HepG2 (cell line): ENCODE results near the gene SIGLEC8. TPM values are rescaled to one million over a fixed set of nuclear protein-coding genes. Genes with fewer than 3 reads are reported as not detected.

ENCODE experiments used
- ATAC-seq: fragments of 200-7000 bp; cut with Tn5 transposase; 3 replicates; pipeline ENCODE4 v1.9.1; 2020; ENCODE audit warnings: mild to moderate bottlenecking, moderate library complexity
- BruUV-seq: library from RNA; stranded (reverse); fragments of 400-500 nt; replicated peaks from 2 replicates; lab custom pipeline; 2021; lab: Mats Ljungman, UMichigan
- CTCF ChIA-PET: fragments of 300-600 bp; formaldehyde crosslinking; extraction: SDS; loops from one replicate; lab custom pipeline; 2021; ENCODE audit warnings: low total read pairs, inconsistent platforms, low intra/inter-chr PET ratio; lab: Yijun Ruan, JAX
- POLR2A ChIA-PET: fragments of 350-600 bp; sonication (Branson Sonifier 250); formaldehyde crosslinking; loops from one replicate; lab custom pipeline; 2020; ENCODE audit warnings: antibody characterized with exemption, inconsistent platforms; lab: Yijun Ruan, JAX
- DNase-seq: peaks from one replicate; pipeline ENCODE4 v3.0.0-alpha.2; 2015; ENCODE audit warnings: low spot score
- FAIRE-seq: peaks from 3 replicates; lab custom pipeline; 2011; peaks lifted over from hg19 to GRCh38; lab: Jason Lieb, UNC
- H2AFZ ChIP-seq: one replicate; pipeline ENCODE4 v1.6.1; 2011; ENCODE audit warnings: low read length, inconsistent platforms
- H3K27ac ChIP-seq: fragments of 300-600 bp; 3 replicates; pipeline ENCODE4 v1.8.0; 2011; ENCODE audit warnings: mixed run types, mild to moderate bottlenecking, mixed read lengths, low read length, inconsistent platforms; ENCODE audit not compliant: insufficient read depth; ENCODE audit errors: extremely low read length
- H3K27me3 ChIP-seq, 2 experiments: fragments of 200-600 bp in 1 of 2; 2 replicates in 1 of 2; 3 replicates in 1 of 2; pipeline versions ENCODE4 v1.6.0 to v1.8.0; 2011; ENCODE audit warnings: low read length in 2 of 2, mild to moderate bottlenecking in 2 of 2, moderate library complexity in 2 of 2, inconsistent platforms in 1 of 2; ENCODE audit not compliant: insufficient read depth in 2 of 2, control insufficient read depth in 1 of 2
- H3K36me3 ChIP-seq, 2 experiments: fragments of 200-600 bp in 1 of 2; replicated peaks in 1 of 2; 2 replicates in 1 of 2; 3 replicates in 1 of 2; pipeline versions ENCODE4 v1.5.1 to v1.8.0; 2011; ENCODE audit warnings: low read length in 2 of 2, inconsistent platforms in 1 of 2; ENCODE audit not compliant: insufficient read depth in 2 of 2, control insufficient read depth in 1 of 2
- H3K4me1 ChIP-seq: 2 replicates; pipeline ENCODE4 v1.5.1; 2012; ENCODE audit warnings: low read length, inconsistent platforms; ENCODE audit not compliant: insufficient read depth
- H3K4me2 ChIP-seq: 2 replicates; pipeline ENCODE4 v1.6.0; 2011; ENCODE audit warnings: low read depth, low read length, inconsistent platforms
- H3K4me3 ChIP-seq, 3 experiments: fragments of 200-600 bp in 1 of 3; sonication (generic), shearing (Covaris generic) in 1 of 3; replicated peaks in 1 of 3; 2 replicates each; pipeline ENCODE4 v1.5.1; 2011 to 2016; ENCODE audit warnings: low read length in 3 of 3, inconsistent platforms in 2 of 3, low read depth in 2 of 3, mild to moderate bottlenecking in 2 of 3, control low read depth in 1 of 3, mixed read lengths in 1 of 3; ENCODE audit not compliant: insufficient read depth in 1 of 3
- H3K79me2 ChIP-seq: one replicate; pipeline ENCODE4 v1.6.1; 2011; ENCODE audit warnings: low read length, inconsistent platforms; ENCODE audit not compliant: insufficient read depth
- H3K9ac ChIP-seq: 2 replicates; pipeline ENCODE4 v1.6.0; 2011; ENCODE audit warnings: mild to moderate bottlenecking, low read depth, low read length, inconsistent platforms; ENCODE audit not compliant: insufficient read depth
- H3K9me3 ChIP-seq: 2 replicates; pipeline ENCODE4 v1.5.1; 2012; ENCODE audit warnings: mild to moderate bottlenecking, low read length
- H4K20me1 ChIP-seq: 2 replicates; pipeline ENCODE4 v1.6.0; 2011; ENCODE audit warnings: inconsistent platforms, mild to moderate bottlenecking, low read length, moderate library complexity; ENCODE audit not compliant: insufficient read depth
- MIER2 ChIP-seq: IDR thresholded peaks from 2 replicates; pipeline ENCODE4 v1.6.1; 2016; ENCODE audit warnings: missing biosample characterization, missing genetic modification reagents
- MIXL1 ChIP-seq: IDR thresholded peaks from 2 replicates; pipeline ENCODE4 v1.6.1; 2016
- MXD3 ChIP-seq: IDR thresholded peaks from 2 replicates; pipeline ENCODE4 v1.6.1; 2016; ENCODE audit warnings: mild to moderate bottlenecking, missing biosample characterization, missing genetic modification reagents
- RXRA ChIP-seq: sonication (generic); formaldehyde crosslinking; IDR thresholded peaks from 2 replicates; pipeline ENCODE4 v1.5.1; 2020; ENCODE audit warnings: missing genetic modification reagents
- SETDB1 ChIP-seq: sonication (generic); formaldehyde crosslinking; IDR thresholded peaks from 2 replicates; pipeline ENCODE4 v1.5.1; 2020; ENCODE audit warnings: missing genetic modification reagents, mild to moderate bottlenecking, borderline replicate concordance
- SSRP1 ChIP-seq: IDR thresholded peaks from 2 replicates; pipeline ENCODE4 v1.6.1; 2016; ENCODE audit warnings: control low read depth
- ZNF550 ChIP-seq: sonication (generic); formaldehyde crosslinking; IDR thresholded peaks from 2 replicates; pipeline ENCODE4 v1.4.0; 2020; ENCODE audit warnings: mild to moderate bottlenecking, missing genetic modification reagents, borderline replicate concordance
- ZNF7 ChIP-seq: IDR thresholded peaks from 2 replicates; pipeline ENCODE4 v1.6.1; 2016; ENCODE audit warnings: missing biosample characterization, missing genetic modification reagents
- ZXDC ChIP-seq: sonication (generic); formaldehyde crosslinking; IDR thresholded peaks from 2 replicates; pipeline ENCODE4 v1.5.0; 2020; ENCODE audit warnings: mild to moderate bottlenecking, missing genetic modification reagents
- WGBS: methylation state at CpG from one replicate; pipeline ENCODE4 v1.1.6; 2017; ENCODE audit warnings: low lambda C conversion rate; 5-methylcytosine and 5-hydroxymethylcytosine counted together
- in situ Hi-C: cut with HindIII; loops from 2 replicates; pipeline ENCODE4 v1.10.0; 2017; ENCODE audit warnings: low pct_unique_long_range_greater_than_20kb; ENCODE audit not compliant: extremely low pct_ligation_motif_present
- intact Hi-C: fragments of 100-400 bp; cut with micrococcal nuclease; formaldehyde crosslinking; loops from one replicate; pipeline ENCODE4 v1.10.0; 2022; ENCODE audit not compliant: unreplicated experiment
- polyA plus RNA-seq, 8 experiments: library from polyadenylated mRNA; depleted of rRNA in 3 of 8; stranded (reverse) in 7 of 8; unstranded in 1 of 8; fragments of >200 nt; fragmentation: Illumina TruSeq in 4 of 8; extraction: Trizol in 4 of 8; gene quantifications; 2 replicates each; pipeline versions ENCODE4 v1.2.1 to v1.2.3, GENCODE V29; 2011 to 2016; ENCODE audit warnings: low read depth in 4 of 8, missing spikeins in 1 of 8, mixed read lengths in 1 of 8; ENCODE audit not compliant: insufficient read depth in 1 of 8
- total RNA-seq, 5 experiments: library from RNA; depleted of rRNA; stranded (reverse); fragments of >200 nt; fragmentation: Illumina TruSeq; extraction: Trizol; gene quantifications; 2 replicates each; pipeline ENCODE4 v1.2.3, GENCODE V29; 2016; ENCODE audit warnings: low read depth in 1 of 5
- TF ChIP-seq, protein P1 (sequence below): fragments of 450-650 bp; IDR thresholded peaks from 2 replicates; pipeline ENCODE4 v1.6.1; 2016
- TF ChIP-seq, protein P2 (sequence below): sonication (generic); formaldehyde crosslinking; IDR thresholded peaks from 2 replicates; pipeline ENCODE4 v1.4.0; 2020; ENCODE audit warnings: missing genetic modification reagents
- TF ChIP-seq, protein P3 (sequence below): sonication (generic); formaldehyde crosslinking; IDR thresholded peaks from 2 replicates; pipeline ENCODE4 v1.4.0; 2020; ENCODE audit warnings: mild to moderate bottlenecking, missing genetic modification reagents

SIGLEC8 gene
- total and polyA plus RNA-seq, 2 of the 13 experiments (the other 11 are each of a cell fraction or from before 2014, with no cell fraction given): not detected

- no TSS peak for BruUV-seq
Measured at GRCh38 chr19:51457351-51458013, 772 bp downstream of the SIGLEC8 start.

DNA sequence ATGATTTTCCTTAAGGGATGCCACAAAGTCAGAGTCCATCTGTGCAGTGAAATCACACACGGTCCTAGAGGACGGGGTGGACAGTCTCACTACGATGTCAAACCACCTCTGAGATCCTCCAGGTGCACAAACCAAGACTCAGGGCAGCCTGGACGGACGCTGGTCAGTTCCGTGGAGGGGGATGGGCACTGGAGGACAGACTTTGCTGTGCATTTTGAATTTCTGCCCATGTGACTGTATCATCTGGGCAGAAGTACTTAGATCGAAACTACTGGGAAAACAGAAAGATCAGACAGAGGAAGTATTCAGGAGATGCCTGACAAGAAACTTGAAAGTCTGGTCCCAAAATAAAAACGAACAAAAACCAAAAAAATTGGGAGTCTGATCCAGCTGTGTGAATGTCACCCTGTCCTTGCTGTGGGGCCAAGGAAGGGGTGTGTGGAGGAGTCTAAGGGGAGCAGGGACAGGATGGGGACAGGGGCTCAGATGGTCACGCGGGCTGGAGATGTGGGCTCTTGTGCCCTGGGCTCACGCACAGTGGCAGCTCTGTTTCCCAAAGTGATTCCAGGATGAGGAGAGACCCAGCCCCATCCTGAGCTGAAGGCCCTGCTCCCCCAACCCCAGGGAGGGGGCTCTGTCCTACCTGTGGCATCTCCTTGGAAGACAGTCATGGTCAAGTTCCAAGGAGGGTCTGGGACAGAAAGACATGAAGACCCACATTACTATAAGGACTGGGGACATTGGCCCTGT, 1.5 kb downstream of the SIGLEC8 start:
- Histone ChIP-seq H3K36me3 (no peaks in the 10 kb centered on the region), H3K27ac (no peak overlapping the region), H4K20me1 (no peaks in the 10 kb centered on the region), H3K9me3 (no peaks in the 10 kb centered on the region), H3K79me2 (no peaks in the 10 kb centered on the region), H3K4me2 (no peak overlapping the region), H3K9ac (no peak overlapping the region), H3K27me3 (peaks cover 4 to 42% of the 10 kb centered on the region in 2 experiments; a peak in 4 of 5 replicates), H3K4me3 (no peak overlapping the region), H2AFZ (no peak overlapping the region), H3K4me1 (peaks cover 15% of the 10 kb centered on the region; the same call in 1 of the 2 replicates)
- 2% methylated on average over 8 of the region's 11 CpGs for WGBS
- ChIA-PET CTCF (no interaction called here), POLR2A (no interaction called here)
- FAIRE-seq (no peak), ATAC-seq (no peak), DNase-seq (no peak)
- in situ Hi-C loops (no loop called here), intact Hi-C loops (no loop called here)
- BruUV-seq: no TSS peak
- TF ChIP-seq, protein P1, sequence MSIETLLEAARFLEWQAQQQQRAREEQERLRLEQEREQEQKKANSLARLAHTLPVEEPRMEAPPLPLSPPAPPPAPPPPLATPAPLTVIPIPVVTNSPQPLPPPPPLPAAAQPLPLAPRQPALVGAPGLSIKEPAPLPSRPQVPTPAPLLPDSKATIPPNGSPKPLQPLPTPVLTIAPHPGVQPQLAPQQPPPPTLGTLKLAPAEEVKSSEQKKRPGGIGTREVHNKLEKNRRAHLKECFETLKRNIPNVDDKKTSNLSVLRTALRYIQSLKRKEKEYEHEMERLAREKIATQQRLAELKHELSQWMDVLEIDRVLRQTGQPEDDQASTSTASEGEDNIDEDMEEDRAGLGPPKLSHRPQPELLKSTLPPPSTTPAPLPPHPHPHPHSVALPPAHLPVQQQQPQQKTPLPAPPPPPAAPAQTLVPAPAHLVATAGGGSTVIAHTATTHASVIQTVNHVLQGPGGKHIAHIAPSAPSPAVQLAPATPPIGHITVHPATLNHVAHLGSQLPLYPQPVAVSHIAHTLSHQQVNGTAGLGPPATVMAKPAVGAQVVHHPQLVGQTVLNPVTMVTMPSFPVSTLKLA: no peak
- TF ChIP-seq ZNF7 (CRISPR knock-in tag) (no peak), SETDB1 (CRISPR knock-in tag) (no peak), ZXDC (no peak)
- TF ChIP-seq, protein P2, sequence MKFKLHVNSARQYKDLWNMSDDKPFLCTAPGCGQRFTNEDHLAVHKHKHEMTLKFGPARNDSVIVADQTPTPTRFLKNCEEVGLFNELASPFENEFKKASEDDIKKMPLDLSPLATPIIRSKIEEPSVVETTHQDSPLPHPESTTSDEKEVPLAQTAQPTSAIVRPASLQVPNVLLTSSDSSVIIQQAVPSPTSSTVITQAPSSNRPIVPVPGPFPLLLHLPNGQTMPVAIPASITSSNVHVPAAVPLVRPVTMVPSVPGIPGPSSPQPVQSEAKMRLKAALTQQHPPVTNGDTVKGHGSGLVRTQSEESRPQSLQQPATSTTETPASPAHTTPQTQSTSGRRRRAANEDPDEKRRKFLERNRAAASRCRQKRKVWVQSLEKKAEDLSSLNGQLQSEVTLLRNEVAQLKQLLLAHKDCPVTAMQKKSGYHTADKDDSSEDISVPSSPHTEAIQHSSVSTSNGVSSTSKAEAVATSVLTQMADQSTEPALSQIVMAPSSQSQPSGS (CRISPR knock-in tag): no peak
- TF ChIP-seq, protein P3, sequence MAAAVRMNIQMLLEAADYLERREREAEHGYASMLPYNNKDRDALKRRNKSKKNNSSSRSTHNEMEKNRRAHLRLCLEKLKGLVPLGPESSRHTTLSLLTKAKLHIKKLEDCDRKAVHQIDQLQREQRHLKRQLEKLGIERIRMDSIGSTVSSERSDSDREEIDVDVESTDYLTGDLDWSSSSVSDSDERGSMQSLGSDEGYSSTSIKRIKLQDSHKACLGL: no peak

More at GRCh38 chr19:51457351-51458013, 772 bp downstream of the SIGLEC8 start:
- no peak for ATAC-seq
- no peak for TF ChIP-seq MIER2 (CRISPR knock-in tag)
- no peak for TF ChIP-seq ZNF550 (CRISPR knock-in tag)
- TF ChIP-seq SSRP1 (CRISPR knock-in tag): no peak
- TF ChIP-seq RXRA (CRISPR knock-in tag): no peak
- no peak for TF ChIP-seq MXD3
- TF ChIP-seq MIXL1 (CRISPR knock-in tag): no peak
- TF ChIP-seq, all 625 proteins: peak for 0
- Histone ChIP-seq H3K27ac (no peak overlapping the region), H4K20me1 (no peaks in the 10 kb centered on the region), H3K4me2 (no peak overlapping the region), H3K79me2 (no peaks in the 10 kb centered on the region), H3K9me3 (no peaks in the 10 kb centered on the region), H3K4me1 (peaks cover 18% of the 10 kb centered on the region; the same call in 1 of the 2 replicates), H2AFZ (no peak overlapping the region), H3K9ac (no peak overlapping the region), H3K27me3 (peaks cover 10 to 48% of the 10 kb centered on the region in 2 experiments; a peak in 4 of 5 replicates), H3K4me3 (no peak overlapping the region), H3K36me3 (no peaks in the 10 kb centered on the region)
- WGBS: 0% methylated on average over 1 of the region's 11 CpGs
- in situ Hi-C loops (no loop called here), intact Hi-C loops (no loop called here)
- CTCF ChIA-PET: no interaction called here
- DNase-seq: no peak
- POLR2A ChIA-PET: no interaction called here
- FAIRE-seq: no peak
